Measurements from ENCODE around the gene HNF1B. TPM values are rescaled to one million over a fixed set of nuclear protein-coding genes. Genes with fewer than 3 reads are reported as not detected.
"Not testable (repeated sequence)": the region's sequence is repeated elsewhere in the genome, so short reads cannot be mapped to it uniquely, and the experiment has no call there.

HNF1B gene
- total and polyA plus RNA-seq, 10 of the 15 experiments (the other 5 are each of a cell fraction or from before 2014, with no cell fraction given), result 0.51 to 12.7 (median 1.9) TPM

DNA sequence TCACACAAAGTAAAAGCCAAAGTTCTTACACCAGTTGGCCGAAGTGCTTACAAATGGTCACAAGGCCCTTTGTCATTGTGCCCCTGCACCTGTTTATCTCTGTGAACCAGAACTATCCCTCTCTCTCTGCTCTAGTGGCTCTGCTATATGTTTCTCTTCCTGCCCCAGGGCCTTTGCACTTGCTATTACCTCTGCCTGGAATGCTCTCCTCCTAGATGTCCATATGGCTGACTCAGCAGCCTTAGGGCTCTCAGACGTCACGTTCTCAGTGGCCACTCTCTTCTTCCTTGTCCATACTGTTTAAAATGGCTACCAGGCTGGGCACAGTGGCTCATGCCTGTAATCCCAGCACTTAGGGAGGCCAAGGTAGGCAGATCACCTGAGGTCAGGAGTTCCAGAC, 62.9 kb downstream of the HNF1B start (continued):
- TF ChIP-seq, protein P1, sequence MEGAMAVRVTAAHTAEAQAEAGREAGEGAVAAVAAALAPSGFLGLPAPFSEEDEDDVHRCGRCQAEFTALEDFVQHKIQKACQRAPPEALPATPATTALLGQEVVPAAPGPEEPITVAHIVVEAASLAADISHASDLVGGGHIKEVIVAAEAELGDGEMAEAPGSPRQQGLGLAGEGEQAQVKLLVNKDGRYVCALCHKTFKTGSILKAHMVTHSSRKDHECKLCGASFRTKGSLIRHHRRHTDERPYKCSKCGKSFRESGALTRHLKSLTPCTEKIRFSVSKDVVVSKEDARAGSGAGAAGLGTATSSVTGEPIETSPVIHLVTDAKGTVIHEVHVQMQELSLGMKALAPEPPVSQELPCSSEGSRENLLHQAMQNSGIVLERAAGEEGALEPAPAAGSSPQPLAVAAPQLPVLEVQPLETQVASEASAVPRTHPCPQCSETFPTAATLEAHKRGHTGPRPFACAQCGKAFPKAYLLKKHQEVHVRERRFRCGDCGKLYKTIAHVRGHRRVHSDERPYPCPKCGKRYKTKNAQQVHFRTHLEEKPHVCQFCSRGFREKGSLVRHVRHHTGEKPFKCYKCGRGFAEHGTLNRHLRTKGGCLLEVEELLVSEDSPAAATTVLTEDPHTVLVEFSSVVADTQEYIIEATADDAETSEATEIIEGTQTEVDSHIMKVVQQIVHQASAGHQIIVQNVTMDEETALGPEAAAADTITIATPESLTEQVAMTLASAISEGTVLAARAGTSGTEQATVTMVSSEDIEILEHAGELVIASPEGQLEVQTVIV (IDR thresholded peaks at IDR 0.05; ENCODE audit: borderline replicate concordance, partially characterized antibody), result no peak
- TF ChIP-seq WRNIP1 (IDR thresholded peaks at IDR 0.05; ENCODE audit: borderline replicate concordance, low read depth, low read length) (no peak), KDM1A (IDR thresholded peaks at IDR 0.05; ENCODE audit: borderline replicate concordance) (no peak)

DNA sequence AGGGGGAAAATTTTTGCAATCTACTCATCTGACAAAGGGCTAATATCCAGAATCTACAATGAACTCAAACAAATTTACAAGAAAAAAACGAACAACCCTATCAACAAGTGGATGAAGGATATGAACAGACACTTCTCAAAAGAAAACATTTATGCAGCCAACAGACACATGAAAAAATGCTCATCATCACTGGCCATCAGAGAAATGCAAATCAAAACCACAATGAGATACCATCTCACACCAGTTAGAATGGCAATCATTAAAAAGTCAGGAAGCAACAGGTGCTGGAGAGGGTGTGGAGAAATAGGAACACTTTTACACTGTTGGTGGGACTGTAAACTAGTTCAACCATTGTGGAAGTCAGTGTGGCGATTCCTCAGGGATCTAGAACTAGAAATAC, 64.9 kb downstream of the HNF1B start:
- H3K27ac ChIP-seq (ENCODE audit: control insufficient read depth, insufficient read depth); DNase-seq (ENCODE audit: low read depth, low spot score); H4K20me1 ChIP-seq (ENCODE audit: control insufficient read depth, insufficient read depth); in situ Hi-C loops (cut with MboI); CTCF ChIA-PET; H3K4me2 ChIP-seq (ENCODE audit: control insufficient read depth, insufficient read depth); POLR2A ChIA-PET; RAD21 ChIA-PET (ENCODE audit: unreplicated experiment); H3K36me3 ChIP-seq (ENCODE audit: control insufficient read depth in 2 of 2, insufficient read depth in 2 of 2, low read length in 1 of 2); H2AFZ ChIP-seq (ENCODE audit: control insufficient read depth, low read depth, low read length); H3K9me3 ChIP-seq (replicated peaks; ENCODE audit: control insufficient read depth, insufficient read depth, low read length); H3K79me2 ChIP-seq (ENCODE audit: control insufficient read depth, insufficient read depth, low read length); BruUV-seq (replicated peaks); H3K27me3 ChIP-seq (replicated peaks in 1 of 2; ENCODE audit: control insufficient read depth in 2 of 2, insufficient read depth in 2 of 2, low read length in 1 of 2); FAIRE-seq; ATAC-seq; SMC1A ChIA-PET (ENCODE audit: uncharacterized antibody, unreplicated experiment); intact Hi-C loops (cut with micrococcal nuclease; ENCODE audit: unreplicated experiment); H3K4me3 ChIP-seq; H3K9ac ChIP-seq (ENCODE audit: control insufficient read depth, insufficient read depth, low read length); H3K4me1 ChIP-seq (ENCODE audit: control insufficient read depth, insufficient read depth, low read length): not testable (repeated sequence)
- WGBS (ENCODE audit: insufficient coverage, insufficient replicate concordance, low lambda C conversion rate, missing lambda C conversion rate), result 38% methylated on average over 2 of the region's 2 CpGs

DNA sequence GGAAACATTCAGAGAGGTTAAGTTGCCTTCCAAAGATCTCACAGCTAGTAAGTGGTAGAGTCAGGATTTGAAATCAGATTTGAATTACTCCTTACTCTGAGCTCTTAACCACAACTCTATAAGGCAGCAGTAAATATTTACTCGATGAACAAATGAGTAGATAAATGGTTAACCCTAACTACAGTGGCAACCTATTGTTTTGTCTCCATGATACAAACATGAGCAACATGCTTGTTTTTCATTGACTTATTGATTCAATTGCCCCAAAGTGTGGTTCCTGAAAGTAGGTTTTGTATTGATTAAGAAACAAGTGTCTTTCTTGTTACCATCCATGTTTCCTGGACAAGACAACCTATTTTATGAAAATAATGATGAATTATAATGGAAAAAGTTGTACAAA, 66.8 kb downstream of the HNF1B start:
- ChIA-PET POLR2A (no interaction called here), SMC1A (ENCODE audit: uncharacterized antibody, unreplicated experiment) (no interaction called here), CTCF (no interaction called here), RAD21 (ENCODE audit: unreplicated experiment) (no interaction called here)
- Histone ChIP-seq H3K9me3 (replicated peaks; ENCODE audit: control insufficient read depth, insufficient read depth, low read length) (no peaks in the 10 kb centered on the region; the same call in 2 of the 3 replicates), H3K27me3 (replicated peaks in 1 of 2; ENCODE audit: control insufficient read depth in 2 of 2, insufficient read depth in 2 of 2, low read length in 1 of 2) (no peaks in the 10 kb centered on the region; a peak in 1 of 4 replicates), H3K4me3 (no peak overlapping the region), H4K20me1 (ENCODE audit: control insufficient read depth, insufficient read depth) (no peaks in the 10 kb centered on the region), H3K79me2 (ENCODE audit: control insufficient read depth, insufficient read depth, low read length) (no peaks in the 10 kb centered on the region), H3K4me1 (ENCODE audit: control insufficient read depth, insufficient read depth, low read length) (no peaks in the 10 kb centered on the region), H2AFZ (ENCODE audit: control insufficient read depth, low read depth, low read length) (no peak overlapping the region), H3K36me3 (ENCODE audit: control insufficient read depth in 2 of 2, insufficient read depth in 2 of 2, low read length in 1 of 2) (no peaks in the 10 kb centered on the region), H3K27ac (ENCODE audit: control insufficient read depth, insufficient read depth) (no peak overlapping the region), H3K9ac (ENCODE audit: control insufficient read depth, insufficient read depth, low read length) (no peak overlapping the region), H3K4me2 (ENCODE audit: control insufficient read depth, insufficient read depth) (no peak overlapping the region)
- ATAC-seq (no peak), DNase-seq (ENCODE audit: low read depth, low spot score) (no peak), FAIRE-seq (no peak)
- no TSS peak for BruUV-seq (replicated peaks)
- in situ Hi-C loops (cut with MboI) (no loop called here), intact Hi-C loops (cut with micrococcal nuclease; ENCODE audit: unreplicated experiment) (no loop called here)
- TF ChIP-seq CHD4 (IDR thresholded peaks at IDR 0.05) (no peak), RB1 (IDR thresholded peaks at IDR 0.05; ENCODE audit: borderline replicate concordance) (no peak), EZH2 (IDR thresholded peaks at IDR 0.05; ENCODE audit: borderline replicate concordance, control insufficient read depth, low read depth, low read length) (no peak), POU2F2 (IDR thresholded peaks at IDR 0.05; ENCODE audit: borderline replicate concordance, low read depth, low read length) (no peak), TARDBP (IDR thresholded peaks at IDR 0.05; ENCODE audit: borderline replicate concordance) (no peak), CEBPB (IDR thresholded peaks at IDR 0.05; ENCODE audit: borderline replicate concordance in 1 of 2, low read depth in 2 of 2, low read length in 2 of 2) (no peak), SUZ12 (IDR thresholded peaks at IDR 0.05; ENCODE audit: unreplicated experiment) (no peak), SMAD1 (IDR thresholded peaks at IDR 0.05; ENCODE audit: low read depth, partially characterized antibody) (no peak), MEF2A (IDR thresholded peaks at IDR 0.05; ENCODE audit: insufficient read depth, low read depth, low read length) (no peak), JUND (IDR thresholded peaks at IDR 0.05; ENCODE audit: low read depth, low read length) (no peak), ZNF622 (IDR thresholded peaks at IDR 0.05) (no peak), POLR2AphosphoS5 (IDR thresholded peaks at IDR 0.05; ENCODE audit: low read length) (no peak), KDM1A (IDR thresholded peaks at IDR 0.05; ENCODE audit: borderline replicate concordance) (no peak), SMAD5 (IDR thresholded peaks at IDR 0.05; ENCODE audit: low read depth) (no peak)
- 50% methylated on average over 1 of the region's 1 CpG for WGBS (ENCODE audit: insufficient coverage, insufficient replicate concordance, low lambda C conversion rate, missing lambda C conversion rate)
